Measurements from ENCODE around the gene TAB3.

Gene TAB3

GRCh38 chrX:30791296-30792278 is 97.5 kb downstream of the TAB3 start:
- TF ChIP-seq, protein P1, sequence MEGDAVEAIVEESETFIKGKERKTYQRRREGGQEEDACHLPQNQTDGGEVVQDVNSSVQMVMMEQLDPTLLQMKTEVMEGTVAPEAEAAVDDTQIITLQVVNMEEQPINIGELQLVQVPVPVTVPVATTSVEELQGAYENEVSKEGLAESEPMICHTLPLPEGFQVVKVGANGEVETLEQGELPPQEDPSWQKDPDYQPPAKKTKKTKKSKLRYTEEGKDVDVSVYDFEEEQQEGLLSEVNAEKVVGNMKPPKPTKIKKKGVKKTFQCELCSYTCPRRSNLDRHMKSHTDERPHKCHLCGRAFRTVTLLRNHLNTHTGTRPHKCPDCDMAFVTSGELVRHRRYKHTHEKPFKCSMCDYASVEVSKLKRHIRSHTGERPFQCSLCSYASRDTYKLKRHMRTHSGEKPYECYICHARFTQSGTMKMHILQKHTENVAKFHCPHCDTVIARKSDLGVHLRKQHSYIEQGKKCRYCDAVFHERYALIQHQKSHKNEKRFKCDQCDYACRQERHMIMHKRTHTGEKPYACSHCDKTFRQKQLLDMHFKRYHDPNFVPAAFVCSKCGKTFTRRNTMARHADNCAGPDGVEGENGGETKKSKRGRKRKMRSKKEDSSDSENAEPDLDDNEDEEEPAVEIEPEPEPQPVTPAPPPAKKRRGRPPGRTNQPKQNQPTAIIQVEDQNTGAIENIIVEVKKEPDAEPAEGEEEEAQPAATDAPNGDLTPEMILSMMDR (IDR thresholded peaks at IDR 0.05; ENCODE audit: poor library complexity, severe bottlenecking): no peak
- no peak for DNase-seq (ENCODE audit: low spot score)
- Histone ChIP-seq H3K4me3 (ENCODE audit: severe bottlenecking) (no peak overlapping the region), H3K36me3 (ENCODE audit: low read depth) (no peaks in the 10 kb centered on the region), H3K27me3 (ENCODE audit: insufficient read depth, poor library complexity, severe bottlenecking) (no peaks in the 10 kb centered on the region), H3K4me1 (ENCODE audit: insufficient read depth, poor library complexity, severe bottlenecking) (no peaks in the 10 kb centered on the region), H3K9me3 (ENCODE audit: severe bottlenecking) (no peaks in the 10 kb centered on the region), H3K27ac (ENCODE audit: poor library complexity, severe bottlenecking) (no peak overlapping the region)
- no peak for ATAC-seq (ENCODE audit: low read depth)

DNA sequence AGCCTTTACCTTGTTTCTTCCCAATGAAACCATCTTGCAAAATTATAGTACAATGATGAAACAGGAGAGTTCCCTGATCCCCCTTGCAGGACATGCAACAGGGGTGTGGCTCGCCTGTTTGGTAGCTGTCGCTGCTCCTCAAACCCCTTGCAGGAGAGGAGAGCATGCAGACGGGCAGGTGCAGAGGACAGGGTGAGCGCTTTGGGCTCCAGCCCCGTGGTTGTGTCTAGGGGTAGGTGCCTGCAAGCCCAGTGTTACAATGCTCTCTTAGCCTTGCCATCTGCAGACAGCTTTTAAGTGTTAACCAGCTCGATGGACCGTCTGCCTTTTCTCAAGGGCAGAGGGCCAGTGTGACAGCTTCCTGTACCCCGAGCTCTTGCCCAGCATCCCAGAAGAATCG is 102.0 kb downstream of the TAB3 start:
- no peaks in the 10 kb centered on the region for H3K9me3 ChIP-seq (ENCODE audit: severe bottlenecking)
- no peaks in the 10 kb centered on the region for H3K36me3 ChIP-seq (ENCODE audit: low read depth)
- H3K4me1 ChIP-seq (ENCODE audit: insufficient read depth, poor library complexity, severe bottlenecking): no peaks in the 10 kb centered on the region
- DNase-seq (ENCODE audit: low spot score): no peak
- H3K4me3 ChIP-seq (ENCODE audit: severe bottlenecking): no peak overlapping the region
- no peaks in the 10 kb centered on the region for H3K27me3 ChIP-seq (ENCODE audit: insufficient read depth, poor library complexity, severe bottlenecking)
- no peak for ATAC-seq (ENCODE audit: low read depth)
- no peak overlapping the region for H3K27ac ChIP-seq (ENCODE audit: poor library complexity, severe bottlenecking)
- TF ChIP-seq, protein P1 (IDR thresholded peaks at IDR 0.05; ENCODE audit: poor library complexity, severe bottlenecking): no peak

DNA sequence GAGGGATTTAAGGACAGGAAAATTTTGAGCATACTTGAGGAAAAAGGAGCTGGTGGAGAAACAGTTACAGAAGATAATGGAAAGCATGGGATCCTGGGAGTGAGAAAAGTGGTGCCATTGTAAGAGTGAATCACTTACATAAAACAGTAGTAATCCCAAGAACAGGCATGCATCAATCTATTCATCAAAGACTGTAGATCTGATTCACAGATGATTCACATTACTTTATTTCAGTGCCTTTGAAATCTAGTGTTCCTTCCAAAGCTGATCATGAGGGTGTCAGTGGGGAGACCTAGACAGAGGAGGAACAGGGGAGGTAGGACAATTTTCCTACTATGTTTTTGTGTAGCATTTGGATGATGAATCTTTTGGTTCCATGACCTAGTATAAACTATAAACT is 102.7 kb downstream of the TAB3 start:
- no peak for DNase-seq (ENCODE audit: low spot score)
- peak; percentile 46; the same call in 1 of the 3 replicates for ATAC-seq (ENCODE audit: low read depth)
- no peaks in the 10 kb centered on the region for H3K36me3 ChIP-seq (ENCODE audit: low read depth)
- TF ChIP-seq, protein P1 (IDR thresholded peaks at IDR 0.05; ENCODE audit: poor library complexity, severe bottlenecking): no peak
- H3K27me3 ChIP-seq (ENCODE audit: insufficient read depth, poor library complexity, severe bottlenecking): no peaks in the 10 kb centered on the region
- no peaks in the 10 kb centered on the region for H3K4me1 ChIP-seq (ENCODE audit: insufficient read depth, poor library complexity, severe bottlenecking)
- no peak overlapping the region for H3K4me3 ChIP-seq (ENCODE audit: severe bottlenecking)
- H3K9me3 ChIP-seq (ENCODE audit: severe bottlenecking): no peaks in the 10 kb centered on the region
- no peak overlapping the region for H3K27ac ChIP-seq (ENCODE audit: poor library complexity, severe bottlenecking)

DNA sequence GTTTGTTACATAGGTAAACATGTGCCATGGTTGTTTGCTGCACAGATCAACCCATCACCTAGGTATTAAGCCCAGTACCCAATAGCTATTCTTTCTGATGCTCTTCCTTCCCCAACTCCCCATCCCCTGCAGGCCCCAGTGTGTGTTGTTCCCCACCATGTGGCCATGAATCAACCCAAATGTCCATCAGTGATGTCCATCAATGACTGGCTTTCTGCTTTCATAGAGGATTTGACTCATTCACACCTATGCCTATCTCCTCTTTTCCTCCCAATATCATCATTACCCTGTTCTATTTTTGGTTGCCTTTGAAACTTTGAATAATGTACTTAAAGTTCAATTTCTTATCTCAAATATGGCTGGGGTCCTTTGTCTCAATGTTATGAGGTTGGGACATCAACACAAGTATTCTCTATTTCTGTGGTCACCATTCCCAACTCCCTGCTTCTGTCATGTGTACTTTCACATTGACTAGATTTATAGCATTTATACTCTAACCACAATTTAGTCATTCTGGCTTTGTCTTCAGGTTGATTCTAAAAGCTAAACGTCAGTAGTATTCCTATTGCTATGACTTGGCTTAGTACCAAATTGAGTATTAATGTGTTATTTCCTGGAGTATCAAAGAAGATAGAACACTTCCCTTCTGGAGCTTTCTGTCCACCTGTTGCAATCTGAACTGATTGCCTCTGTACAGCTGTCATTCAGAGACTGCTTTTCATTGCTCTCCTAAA is 107.2 kb downstream of the TAB3 start:
- no peak for ATAC-seq (ENCODE audit: low read depth)

More for the DNA sequence above, 107.2 kb downstream of the TAB3 start:
- Histone ChIP-seq H3K27me3 (ENCODE audit: insufficient read depth, poor library complexity, severe bottlenecking) (no peaks in the 10 kb centered on the region), H3K27ac (ENCODE audit: poor library complexity, severe bottlenecking) (no peak overlapping the region), H3K36me3 (ENCODE audit: low read depth) (no peaks in the 10 kb centered on the region), H3K4me1 (ENCODE audit: insufficient read depth, poor library complexity, severe bottlenecking) (no peaks in the 10 kb centered on the region), H3K9me3 (ENCODE audit: severe bottlenecking) (no peaks in the 10 kb centered on the region), H3K4me3 (ENCODE audit: severe bottlenecking) (no peak overlapping the region)
- TF ChIP-seq, protein P1 (IDR thresholded peaks at IDR 0.05; ENCODE audit: poor library complexity, severe bottlenecking): no peak
- DNase-seq (ENCODE audit: low spot score): no peak

Measured in RWPE2 (cell line).